Transverse colon (tissue), 4 donors: ENCODE data around the gene EPHA1.

Experiments
- POLR2A ChIP-seq: fragments of 450-650 bp; IDR thresholded peaks from one replicate; pipeline ENCODE4 v1.6.1; 2016; ENCODE audit warnings: antibody characterized with exemption, mild to moderate bottlenecking, moderate library complexity
- POLR2AphosphoS5 ChIP-seq, 3 donors: sonication (generic); formaldehyde crosslinking; IDR thresholded peaks; one replicate each; pipeline ENCODE4 v1.6.1; 2016; ENCODE audit warnings: antibody characterized with exemption in 3 of 3
- TF ChIP-seq, protein P1 (sequence below), 5 experiments: fragments of 200-600 bp in 3 of 5; fragments of 450-650 bp in 2 of 5; sonication (generic) in 3 of 5; IDR thresholded peaks; 1 replicate in 2 of 5; 2 replicates in 3 of 5; pipeline ENCODE4 v1.5.1; 2016 to 2017; ENCODE audit warnings: antibody characterized with exemption in 5 of 5, inconsistent platforms in 3 of 5, mild to moderate bottlenecking in 2 of 5, moderate library complexity in 1 of 5

GRCh38 chr7:143358626-143359025, 50.0 kb downstream of the EPHA1 start:
- TF ChIP-seq, protein P1, sequence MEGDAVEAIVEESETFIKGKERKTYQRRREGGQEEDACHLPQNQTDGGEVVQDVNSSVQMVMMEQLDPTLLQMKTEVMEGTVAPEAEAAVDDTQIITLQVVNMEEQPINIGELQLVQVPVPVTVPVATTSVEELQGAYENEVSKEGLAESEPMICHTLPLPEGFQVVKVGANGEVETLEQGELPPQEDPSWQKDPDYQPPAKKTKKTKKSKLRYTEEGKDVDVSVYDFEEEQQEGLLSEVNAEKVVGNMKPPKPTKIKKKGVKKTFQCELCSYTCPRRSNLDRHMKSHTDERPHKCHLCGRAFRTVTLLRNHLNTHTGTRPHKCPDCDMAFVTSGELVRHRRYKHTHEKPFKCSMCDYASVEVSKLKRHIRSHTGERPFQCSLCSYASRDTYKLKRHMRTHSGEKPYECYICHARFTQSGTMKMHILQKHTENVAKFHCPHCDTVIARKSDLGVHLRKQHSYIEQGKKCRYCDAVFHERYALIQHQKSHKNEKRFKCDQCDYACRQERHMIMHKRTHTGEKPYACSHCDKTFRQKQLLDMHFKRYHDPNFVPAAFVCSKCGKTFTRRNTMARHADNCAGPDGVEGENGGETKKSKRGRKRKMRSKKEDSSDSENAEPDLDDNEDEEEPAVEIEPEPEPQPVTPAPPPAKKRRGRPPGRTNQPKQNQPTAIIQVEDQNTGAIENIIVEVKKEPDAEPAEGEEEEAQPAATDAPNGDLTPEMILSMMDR (IDR thresholded peaks at IDR 0.05) = no peak
- TF ChIP-seq POLR2A (no peak), POLR2AphosphoS5 (IDR thresholded peaks at IDR 0.05) (no peak)
